HL-60 (cell line): ENCODE results near the gene DENND11.

Experiments used
- REST ChIP-seq: IDR thresholded peaks from 2 replicates; pipeline ENCODE4 v1.6.1; 2012; ENCODE audit warnings: low read depth; ENCODE audit not compliant: insufficient replicate concordance
- TF ChIP-seq, protein P1 (sequence below): IDR thresholded peaks from one replicate; pipeline ENCODE4 v1.5.1; 2011; ENCODE audit warnings: low read length, control low read depth, inconsistent platforms; ENCODE audit not compliant: insufficient read depth

GRCh38 chr7:141704741-141705140, 2.8 kb upstream of the DENND11 start:
- no peak for TF ChIP-seq REST
- TF ChIP-seq, protein P1, sequence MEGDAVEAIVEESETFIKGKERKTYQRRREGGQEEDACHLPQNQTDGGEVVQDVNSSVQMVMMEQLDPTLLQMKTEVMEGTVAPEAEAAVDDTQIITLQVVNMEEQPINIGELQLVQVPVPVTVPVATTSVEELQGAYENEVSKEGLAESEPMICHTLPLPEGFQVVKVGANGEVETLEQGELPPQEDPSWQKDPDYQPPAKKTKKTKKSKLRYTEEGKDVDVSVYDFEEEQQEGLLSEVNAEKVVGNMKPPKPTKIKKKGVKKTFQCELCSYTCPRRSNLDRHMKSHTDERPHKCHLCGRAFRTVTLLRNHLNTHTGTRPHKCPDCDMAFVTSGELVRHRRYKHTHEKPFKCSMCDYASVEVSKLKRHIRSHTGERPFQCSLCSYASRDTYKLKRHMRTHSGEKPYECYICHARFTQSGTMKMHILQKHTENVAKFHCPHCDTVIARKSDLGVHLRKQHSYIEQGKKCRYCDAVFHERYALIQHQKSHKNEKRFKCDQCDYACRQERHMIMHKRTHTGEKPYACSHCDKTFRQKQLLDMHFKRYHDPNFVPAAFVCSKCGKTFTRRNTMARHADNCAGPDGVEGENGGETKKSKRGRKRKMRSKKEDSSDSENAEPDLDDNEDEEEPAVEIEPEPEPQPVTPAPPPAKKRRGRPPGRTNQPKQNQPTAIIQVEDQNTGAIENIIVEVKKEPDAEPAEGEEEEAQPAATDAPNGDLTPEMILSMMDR: no peak
